ENCODE measurements around the gene PDE4D.

PDE4D gene

GRCh38 chr5:59738024-59738423, 155.5 kb downstream of the PDE4D start:
- H3K4me3 Mint-ChIP-seq: no peak overlapping the region
- no peaks in the 10 kb centered on the region for H3K36me3 Mint-ChIP-seq (ENCODE audit: low read depth)

GRCh38 chr5:59732806-59733205, 160.7 kb downstream of the PDE4D start:
- Mint-ChIP-seq H3K27ac (no peak overlapping the region), H3K9me3 (no peaks in the 10 kb centered on the region), H3K4me1 (ENCODE audit: low read depth) (no peaks in the 10 kb centered on the region), H3K36me3 (ENCODE audit: low read depth) (no peaks in the 10 kb centered on the region), H3K27me3 (ENCODE audit: low read depth) (peaks cover 25% of the 10 kb centered on the region), H3K4me3 (no peak overlapping the region)

More at GRCh38 chr5:59738024-59738423, 155.5 kb downstream of the PDE4D start:
- Mint-ChIP-seq H3K4me1 (ENCODE audit: low read depth) (no peaks in the 10 kb centered on the region), H3K9me3 (no peaks in the 10 kb centered on the region), H3K27me3 (ENCODE audit: low read depth) (peaks cover 15% of the 10 kb centered on the region), H3K27ac (no peak overlapping the region)

GRCh38 chr5:59732301-59732700, 161.2 kb downstream of the PDE4D start:
- Mint-ChIP-seq H3K27ac (no peak overlapping the region), H3K4me3 (no peak overlapping the region), H3K36me3 (ENCODE audit: low read depth) (no peaks in the 10 kb centered on the region), H3K4me1 (ENCODE audit: low read depth) (no peaks in the 10 kb centered on the region), H3K27me3 (ENCODE audit: low read depth) (peaks cover 25% of the 10 kb centered on the region), H3K9me3 (no peaks in the 10 kb centered on the region)

GRCh38 chr5:59731809-59732208, 161.7 kb downstream of the PDE4D start:
- H3K4me1 Mint-ChIP-seq (ENCODE audit: low read depth): no peaks in the 10 kb centered on the region
- no peaks in the 10 kb centered on the region for H3K9me3 Mint-ChIP-seq
- no peak overlapping the region for H3K27ac Mint-ChIP-seq

GRCh38 chr5:59729820-59730219, 163.7 kb downstream of the PDE4D start:
- Mint-ChIP-seq H3K36me3 (ENCODE audit: low read depth) (no peaks in the 10 kb centered on the region), H3K4me3 (no peak overlapping the region), H3K27ac (no peak overlapping the region), H3K9me3 (no peaks in the 10 kb centered on the region), H3K27me3 (ENCODE audit: low read depth) (peaks cover 25% of the 10 kb centered on the region), H3K4me1 (ENCODE audit: low read depth) (no peaks in the 10 kb centered on the region)

More at GRCh38 chr5:59731809-59732208, 161.7 kb downstream of the PDE4D start:
- Mint-ChIP-seq H3K36me3 (ENCODE audit: low read depth) (no peaks in the 10 kb centered on the region), H3K4me3 (no peak overlapping the region), H3K27me3 (ENCODE audit: low read depth) (peaks cover 25% of the 10 kb centered on the region)

GRCh38 chr5:59729357-59729756, 164.2 kb downstream of the PDE4D start:
- Mint-ChIP-seq H3K4me3 (no peak overlapping the region), H3K36me3 (ENCODE audit: low read depth) (no peaks in the 10 kb centered on the region), H3K4me1 (ENCODE audit: low read depth) (no peaks in the 10 kb centered on the region), H3K27ac (no peak overlapping the region), H3K27me3 (ENCODE audit: low read depth) (peaks cover 22% of the 10 kb centered on the region), H3K9me3 (no peaks in the 10 kb centered on the region)

- peaks cover 18% of the 10 kb centered on the region for H3K27me3 Mint-ChIP-seq (ENCODE audit: low read depth)
- H3K9me3 Mint-ChIP-seq: no peaks in the 10 kb centered on the region
- no peak overlapping the region for H3K4me3 Mint-ChIP-seq
- H3K4me1 Mint-ChIP-seq (ENCODE audit: low read depth): no peaks in the 10 kb centered on the region
- no peaks in the 10 kb centered on the region for H3K36me3 Mint-ChIP-seq (ENCODE audit: low read depth)
- no peak overlapping the region for H3K27ac Mint-ChIP-seq
Observed at GRCh38 chr5:59728356-59728755, 165.2 kb downstream of the PDE4D start.

- Mint-ChIP-seq H3K4me1 (ENCODE audit: low read depth) (no peaks in the 10 kb centered on the region), H3K36me3 (ENCODE audit: low read depth) (no peaks in the 10 kb centered on the region), H3K4me3 (no peak overlapping the region), H3K27me3 (ENCODE audit: low read depth) (peaks cover 13% of the 10 kb centered on the region), H3K27ac (no peak overlapping the region), H3K9me3 (no peaks in the 10 kb centered on the region)
Observed at GRCh38 chr5:59727186-59727585, 166.3 kb downstream of the PDE4D start.

GRCh38 chr5:59725392-59725767, 168.1 kb downstream of the PDE4D start:
- Mint-ChIP-seq H3K36me3 (ENCODE audit: low read depth) (no peaks in the 10 kb centered on the region), H3K27me3 (ENCODE audit: low read depth) (peaks cover 6% of the 10 kb centered on the region), H3K4me1 (ENCODE audit: low read depth) (no peaks in the 10 kb centered on the region), H3K4me3 (no peak overlapping the region), H3K27ac (no peak overlapping the region), H3K9me3 (no peaks in the 10 kb centered on the region)

GRCh38 chr5:59724482-59725391, 168.8 kb downstream of the PDE4D start:
- no peak overlapping the region for H3K4me3 Mint-ChIP-seq
- peaks cover 6% of the 10 kb centered on the region for H3K27me3 Mint-ChIP-seq (ENCODE audit: low read depth)
- no peaks in the 10 kb centered on the region for H3K36me3 Mint-ChIP-seq (ENCODE audit: low read depth)
- H3K9me3 Mint-ChIP-seq: no peaks in the 10 kb centered on the region
- no peaks in the 10 kb centered on the region for H3K4me1 Mint-ChIP-seq (ENCODE audit: low read depth)
- no peak overlapping the region for H3K27ac Mint-ChIP-seq

- Mint-ChIP-seq H3K4me3 (no peak overlapping the region), H3K4me1 (ENCODE audit: low read depth) (no peaks in the 10 kb centered on the region), H3K27ac (no peak overlapping the region), H3K36me3 (ENCODE audit: low read depth) (no peaks in the 10 kb centered on the region), H3K9me3 (no peaks in the 10 kb centered on the region), H3K27me3 (ENCODE audit: low read depth) (peaks cover 3% of the 10 kb centered on the region)
Observed at GRCh38 chr5:59722874-59723273, 170.7 kb downstream of the PDE4D start.

- Mint-ChIP-seq H3K36me3 (ENCODE audit: low read depth) (no peaks in the 10 kb centered on the region), H3K27ac (no peak overlapping the region), H3K4me1 (ENCODE audit: low read depth) (no peaks in the 10 kb centered on the region)
Observed at GRCh38 chr5:59721741-59722140, 171.8 kb downstream of the PDE4D start.

GRCh38 chr5:59720063-59720462, 173.5 kb downstream of the PDE4D start:
- H3K9me3 Mint-ChIP-seq: no peaks in the 10 kb centered on the region
- H3K4me3 Mint-ChIP-seq: no peak overlapping the region
- no peak overlapping the region for H3K27ac Mint-ChIP-seq
- no peaks in the 10 kb centered on the region for H3K36me3 Mint-ChIP-seq (ENCODE audit: low read depth)
- no peaks in the 10 kb centered on the region for H3K4me1 Mint-ChIP-seq (ENCODE audit: low read depth)
- peaks cover 3% of the 10 kb centered on the region for H3K27me3 Mint-ChIP-seq (ENCODE audit: low read depth)

More at GRCh38 chr5:59721741-59722140, 171.8 kb downstream of the PDE4D start:
- Mint-ChIP-seq H3K27me3 (ENCODE audit: low read depth) (peaks cover 3% of the 10 kb centered on the region), H3K4me3 (no peak overlapping the region), H3K9me3 (no peaks in the 10 kb centered on the region)

GRCh38 chr5:59716966-59717500, 176.5 kb downstream of the PDE4D start:
- Mint-ChIP-seq H3K27me3 (ENCODE audit: low read depth) (no peaks in the 10 kb centered on the region), H3K4me3 (no peak overlapping the region), H3K27ac (no peak overlapping the region), H3K9me3 (peaks cover 11% of the 10 kb centered on the region), H3K36me3 (ENCODE audit: low read depth) (no peaks in the 10 kb centered on the region), H3K4me1 (ENCODE audit: low read depth) (no peaks in the 10 kb centered on the region)

GRCh38 chr5:59716029-59716428, 177.5 kb downstream of the PDE4D start:
- no peaks in the 10 kb centered on the region for H3K36me3 Mint-ChIP-seq (ENCODE audit: low read depth)
- H3K4me3 Mint-ChIP-seq: no peak overlapping the region
- no peak overlapping the region for H3K27ac Mint-ChIP-seq
- no peaks in the 10 kb centered on the region for H3K27me3 Mint-ChIP-seq (ENCODE audit: low read depth)
- peaks cover 11% of the 10 kb centered on the region for H3K9me3 Mint-ChIP-seq
- no peaks in the 10 kb centered on the region for H3K4me1 Mint-ChIP-seq (ENCODE audit: low read depth)

Data from T-helper 1 cell treated with Interleukin-12 subunit alpha and Interleukin-12 subunit beta and Interleukin-4 antibody, amounts not matched to agents 30 μg/mL and 1 μg/mL, for 36 hours (primary cell).